K562 (cell line): ENCODE results near the gene SAMD14. TPM values are rescaled to one million over a fixed set of nuclear protein-coding genes. Genes with fewer than 3 reads are reported as not detected.

Experiments used
- ATAC-seq: fragments of 200-7000 bp; cut with Tn5 transposase; 3 replicates; pipeline ENCODE4 v1.9.1; 2020; ENCODE audit warnings: moderate library complexity
- BruUV-seq: library from RNA; stranded (reverse); fragments of 400-500 nt; replicated peaks from 2 replicates; lab custom pipeline; 2021; lab: Mats Ljungman, UMichigan
- CTCF ChIA-PET: fragments of 300-600 bp; formaldehyde crosslinking; extraction: SDS; loops from one replicate; lab custom pipeline; 2021; ENCODE audit warnings: low intra/inter-chr PET ratio; lab: Yijun Ruan, JAX
- POLR2A ChIA-PET: fragments of 300-600, 350-650 bp; sonication (Branson Sonifier 250); formaldehyde crosslinking; extraction: SDS; loops from one replicate; lab custom pipeline; 2021; ENCODE audit warnings: antibody characterized with exemption, inconsistent platforms; lab: Yijun Ruan, JAX
- DNase-seq, 4 experiments: peaks; one replicate each; pipeline versions ENCODE4 v3.0.0 to v3.0.0-alpha.2; 2011 to 2018; ENCODE audit warnings: low spot score in 3 of 4, mixed read lengths in 3 of 4; ENCODE audit errors: extremely low read depth in 1 of 4
- FAIRE-seq: peaks from 2 replicates; lab custom pipeline; 2011; peaks lifted over from hg19 to GRCh38; lab: Jason Lieb, UNC
- H2AFZ ChIP-seq: 2 replicates; pipeline ENCODE4 v1.6.0; 2011; ENCODE audit warnings: low read depth, low read length, control low read depth, inconsistent platforms
- H3K27ac ChIP-seq: fragments of 200-600 bp; 3 replicates; pipeline ENCODE4 v1.8.0; 2011; ENCODE audit warnings: low read depth, mild to moderate bottlenecking, control low read depth, inconsistent platforms, low read length, moderate library complexity, mixed read lengths; ENCODE audit errors: extremely low read depth
- H3K27me3 ChIP-seq, 2 experiments: fragments of 300-600 bp in 1 of 2; 2 replicates in 1 of 2; 3 replicates in 1 of 2; pipeline versions ENCODE4 v1.6.0 to v1.8.0; 2011; ENCODE audit warnings: inconsistent platforms in 2 of 2, low read length in 2 of 2, mild to moderate bottlenecking in 1 of 2, mixed read lengths in 1 of 2, moderate library complexity in 1 of 2; ENCODE audit not compliant: control insufficient read depth in 2 of 2, insufficient read depth in 2 of 2
- H3K36me3 ChIP-seq: fragments of 300-600 bp; 3 replicates; pipeline ENCODE4 v1.8.0; 2011; ENCODE audit warnings: mild to moderate bottlenecking, low read length, inconsistent platforms; ENCODE audit not compliant: control insufficient read depth, insufficient read depth
- H3K4me1 ChIP-seq, 2 experiments: fragments of 200-600 bp in 1 of 2; replicated peaks in 1 of 2; 2 replicates in 1 of 2; 3 replicates in 1 of 2; pipeline versions ENCODE4 v1.5.1 to v1.8.0; 2011; ENCODE audit warnings: inconsistent platforms in 2 of 2, low read length in 2 of 2, mild to moderate bottlenecking in 1 of 2, mixed read lengths in 1 of 2, moderate library complexity in 1 of 2; ENCODE audit not compliant: control insufficient read depth in 2 of 2, insufficient read depth in 2 of 2
- H3K4me2 ChIP-seq: 2 replicates; pipeline ENCODE4 v1.6.1; 2011; ENCODE audit warnings: low read length, control low read depth, inconsistent platforms, mixed read lengths; ENCODE audit not compliant: insufficient read depth
- H3K4me3 ChIP-seq: fragments of 200-600 bp; sonication (generic), shearing (Covaris generic); 2 replicates; pipeline ENCODE4 v1.5.1; 2016; ENCODE audit warnings: control low read depth, inconsistent platforms
- H3K79me2 ChIP-seq: fragments of 200-600 bp; 3 replicates; pipeline ENCODE4 v1.8.0; 2011; ENCODE audit warnings: low read length, inconsistent platforms; ENCODE audit not compliant: control insufficient read depth, insufficient read depth
- H3K9ac ChIP-seq, 2 experiments: 2 replicates each; pipeline versions ENCODE4 v1.6.0 to v1.6.1; 2011; ENCODE audit warnings: low read depth in 2 of 2, low read length in 2 of 2, control low read depth in 1 of 2, inconsistent platforms in 1 of 2, mild to moderate bottlenecking in 1 of 2, mixed read lengths in 1 of 2; ENCODE audit not compliant: insufficient read depth in 1 of 2
- H3K9me1 ChIP-seq: one replicate; pipeline ENCODE4 v1.6.0; 2011; ENCODE audit warnings: inconsistent platforms, mild to moderate bottlenecking, low read length, moderate library complexity; ENCODE audit not compliant: control insufficient read depth, insufficient read depth
- H3K9me3 ChIP-seq: replicated peaks from 2 replicates; pipeline ENCODE4 v1.5.1; 2011; ENCODE audit warnings: low read depth, low read length, inconsistent platforms; ENCODE audit not compliant: control insufficient read depth, insufficient read depth
- H4K20me1 ChIP-seq: replicated peaks from 2 replicates; pipeline ENCODE4 v1.6.1; 2011; ENCODE audit warnings: low read length, inconsistent platforms, mixed read lengths; ENCODE audit not compliant: control insufficient read depth, insufficient read depth
- E4F1 ChIP-seq: fragments of 250-450 bp; sonication (Bioruptor Pico); IDR thresholded peaks from 2 replicates; pipeline ENCODE4 v1.5.0; 2021; ENCODE audit warnings: mild to moderate bottlenecking, borderline replicate concordance
- EWSR1 ChIP-seq: fragments of 450-650 bp; IDR thresholded peaks from 2 replicates; pipeline ENCODE4 v1.6.1; 2018; ENCODE audit warnings: borderline replicate concordance, mild to moderate bottlenecking, low read depth, moderate library complexity; ENCODE audit not compliant: partially characterized antibody
- HMG20A ChIP-seq: fragments of 450-650 bp; formaldehyde crosslinking; conservative IDR thresholded peaks from 2 replicates; pipeline ENCODE4 v1.4.0; 2020; ENCODE audit warnings: mild to moderate bottlenecking, mixed read lengths
- MCM7 ChIP-seq, 2 experiments: fragments of 450-650 bp; IDR thresholded peaks; 2 replicates each; pipeline ENCODE4 v1.6.1; 2016 to 2018
- NBN ChIP-seq: fragments of 450-650 bp; IDR thresholded peaks from 2 replicates; pipeline ENCODE4 v1.6.1; 2016; ENCODE audit warnings: low read depth, mild to moderate bottlenecking
- NEUROD1 ChIP-seq: fragments of 150-350 bp; IDR thresholded peaks from 2 replicates; pipeline ENCODE4 v1.6.1; 2014; ENCODE audit warnings: borderline replicate concordance, low read length, low read depth; ENCODE audit not compliant: partially characterized antibody
- SMARCA4 ChIP-seq: fragments of 450-650 bp; IDR thresholded peaks from 2 replicates; pipeline ENCODE4 v1.6.1; 2016
- SMC3 ChIP-seq: conservative IDR thresholded peaks from 2 replicates; pipeline ENCODE4 v1.6.1; 2011; ENCODE audit warnings: low read depth, low read length, improper control_type of control experiment; ENCODE audit not compliant: insufficient read depth
- SREBF1 ChIP-seq: fragments of 150-350 bp; IDR thresholded peaks from 2 replicates; pipeline ENCODE4 v1.6.1; 2014; ENCODE audit warnings: antibody characterized with exemption, low read depth, low read length, borderline replicate concordance
- ZNF212 ChIP-seq: fragments of 450-650 bp; formaldehyde crosslinking; IDR thresholded peaks from 2 replicates; pipeline ENCODE4 v1.4.0; 2020; ENCODE audit warnings: mild to moderate bottlenecking
- ZNF655 ChIP-seq: fragments of 250-450 bp; sonication (Bioruptor Pico); IDR thresholded peaks from 2 replicates; pipeline ENCODE4 v1.5.0; 2021
- ZNF696 ChIP-seq: fragments of 250-450 bp; sonication (Bioruptor Pico); conservative IDR thresholded peaks from 2 replicates; pipeline ENCODE4 v1.4.0; 2020; ENCODE audit warnings: mild to moderate bottlenecking, moderate library complexity
- WGBS: fragments of 100-300 bp; shearing (Covaris generic); methylation state at CpG from one replicate; pipeline ENCODE4 v1.1.6; 2016; ENCODE audit warnings: low coverage, mixed read lengths; ENCODE audit not compliant: insufficient coverage; ENCODE audit errors: missing lambda C conversion rate; 5-methylcytosine and 5-hydroxymethylcytosine counted together
- in situ Hi-C: fragments of 300-500 bp; cut with MboI; formaldehyde crosslinking; loops from 4 replicates; pipeline ENCODE4 v1.15.0; 2018; ENCODE audit warnings: inconsistent platforms, mixed read lengths
- intact Hi-C: fragments of 100-400 bp; cut with micrococcal nuclease; formaldehyde crosslinking; loops from 2 replicates; pipeline ENCODE4 v1.14.2; 2022
- polyA plus RNA-seq, 8 experiments: library from polyadenylated mRNA; depleted of rRNA in 4 of 8; stranded (reverse) in 5 of 8; unstranded in 3 of 8; fragments of >200 nt; fragmentation: Nextera tagmentation in 2 of 8; fragmentation: Illumina TruSeq in 1 of 8; extraction: Ambion mirVana in 2 of 8; extraction: Trizol in 1 of 8; gene quantifications; 2 replicates each; pipeline versions ENCODE4 v1.2.1 to v1.2.3, GENCODE V29; 2011 to 2014; ENCODE audit warnings: inconsistent platforms in 1 of 8, missing spikeins in 1 of 8
- total RNA-seq, 7 experiments: library from RNA; depleted of rRNA in 6 of 7; stranded (reverse); fragments of >200 nt in 6 of 7; fragmentation: Illumina TruSeq in 2 of 7; extraction: Trizol in 2 of 7; gene quantifications; 2 replicates each; pipeline versions ENCODE4 v1.2.1 to v1.2.3, GENCODE V29; 2011 to 2021; ENCODE audit warnings: low replicate concordance in 1 of 7
- TF ChIP-seq, protein P1 (sequence below), 3 experiments: IDR thresholded peaks in 2 of 3; conservative IDR thresholded peaks in 1 of 3; 2 replicates each; pipeline ENCODE4 v1.5.1; 2011 to 2012; ENCODE audit warnings: low read length in 3 of 3, mild to moderate bottlenecking in 3 of 3, control low read depth in 2 of 3, improper control_type of control experiment in 1 of 3, inconsistent platforms in 1 of 3, low read depth in 1 of 3, mixed read lengths in 1 of 3, moderate library complexity in 1 of 3; ENCODE audit not compliant: insufficient read depth in 2 of 3
- TF ChIP-seq, protein P2 (sequence below): sonication (generic); formaldehyde crosslinking; IDR thresholded peaks from 2 replicates; pipeline ENCODE4 v1.8.0; 2022; ENCODE audit warnings: mild to moderate bottlenecking, missing genetic modification reagents
- TF ChIP-seq, protein P3 (sequence below): fragments of 450-650 bp; IDR thresholded peaks from 2 replicates; pipeline ENCODE4 v1.6.1; 2016; ENCODE audit warnings: mild to moderate bottlenecking

SAMD14 gene
- total and polyA plus RNA-seq, 9 of the 15 experiments (the other 6 are each of a cell fraction or from before 2014, with no cell fraction given), result 0.04 to 0.07 TPM; not detected in 7

GRCh38 chr17:50091918-50092285 lies 38.1 kb downstream of the SAMD14 start:
- Histone ChIP-seq H3K4me1 (peaks cover 3 to 16% of the 10 kb centered on the region in 2 experiments; a peak in 3 of 5 replicates), H2AFZ (no peak overlapping the region), H3K9me3 (no peaks in the 10 kb centered on the region), H4K20me1 (peaks cover 7% of the 10 kb centered on the region; the same call in 1 of the 2 replicates), H3K36me3 (no peaks in the 10 kb centered on the region), H3K9ac (no peak overlapping the region), H3K27ac (no peak overlapping the region), H3K9me1 (peaks cover 3% of the 10 kb centered on the region), H3K79me2 (no peaks in the 10 kb centered on the region), H3K4me3 (no peak overlapping the region), H3K4me2 (no peak overlapping the region), H3K27me3 (peaks cover 7 to 33% of the 10 kb centered on the region in 2 experiments; a peak in 4 of 5 replicates)
- no peak for FAIRE-seq
- ChIA-PET CTCF (no interaction called here), POLR2A (interaction anchor here (1.0 kb wide), 1 partner anchor 200 kb away, joined by 3 read pairs; no protein-coding TSS in a partner anchor)
- no peak for ATAC-seq
- in situ Hi-C loops (no loop called here), intact Hi-C loops (no loop called here)
- no peak for DNase-seq
- BruUV-seq, result no TSS peak
- 0% methylated on average over 2 of the region's 2 CpGs for WGBS
- TF ChIP-seq SMARCA4 (no peak), ZNF696 (CRISPR knock-in tag) (no peak), EWSR1 (no peak), NEUROD1 (no peak), SREBF1 (no peak), SMC3 (no peak), HMG20A (CRISPR knock-in tag) (no peak), ZNF655 (CRISPR knock-in tag) (no peak), E4F1 (CRISPR knock-in tag) (no peak), MCM7 (IDR thresholded peaks at IDR 0.05) (no peak), ZNF212 (no peak), NBN (no peak)
- TF ChIP-seq, protein P1, sequence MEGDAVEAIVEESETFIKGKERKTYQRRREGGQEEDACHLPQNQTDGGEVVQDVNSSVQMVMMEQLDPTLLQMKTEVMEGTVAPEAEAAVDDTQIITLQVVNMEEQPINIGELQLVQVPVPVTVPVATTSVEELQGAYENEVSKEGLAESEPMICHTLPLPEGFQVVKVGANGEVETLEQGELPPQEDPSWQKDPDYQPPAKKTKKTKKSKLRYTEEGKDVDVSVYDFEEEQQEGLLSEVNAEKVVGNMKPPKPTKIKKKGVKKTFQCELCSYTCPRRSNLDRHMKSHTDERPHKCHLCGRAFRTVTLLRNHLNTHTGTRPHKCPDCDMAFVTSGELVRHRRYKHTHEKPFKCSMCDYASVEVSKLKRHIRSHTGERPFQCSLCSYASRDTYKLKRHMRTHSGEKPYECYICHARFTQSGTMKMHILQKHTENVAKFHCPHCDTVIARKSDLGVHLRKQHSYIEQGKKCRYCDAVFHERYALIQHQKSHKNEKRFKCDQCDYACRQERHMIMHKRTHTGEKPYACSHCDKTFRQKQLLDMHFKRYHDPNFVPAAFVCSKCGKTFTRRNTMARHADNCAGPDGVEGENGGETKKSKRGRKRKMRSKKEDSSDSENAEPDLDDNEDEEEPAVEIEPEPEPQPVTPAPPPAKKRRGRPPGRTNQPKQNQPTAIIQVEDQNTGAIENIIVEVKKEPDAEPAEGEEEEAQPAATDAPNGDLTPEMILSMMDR (IDR thresholded peaks at IDR 0.05 in 2 of 3, conservative IDR thresholded peaks at IDR 0.05 in 1 of 3; ENCODE audit: insufficient read depth in 2 of 3, low read depth in 1 of 3, low read length in 3 of 3), result no peak
- TF ChIP-seq, protein P2, sequence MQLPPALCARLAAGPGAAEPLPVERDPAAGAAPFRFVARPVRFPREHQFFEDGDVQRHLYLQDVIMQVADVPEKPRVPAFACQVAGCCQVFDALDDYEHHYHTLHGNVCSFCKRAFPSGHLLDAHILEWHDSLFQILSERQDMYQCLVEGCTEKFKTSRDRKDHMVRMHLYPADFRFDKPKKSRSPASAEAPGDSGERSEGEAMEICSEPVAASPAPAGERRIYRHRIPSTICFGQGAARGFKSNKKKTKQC (CRISPR knock-in tag), result no peak
- TF ChIP-seq, protein P3, sequence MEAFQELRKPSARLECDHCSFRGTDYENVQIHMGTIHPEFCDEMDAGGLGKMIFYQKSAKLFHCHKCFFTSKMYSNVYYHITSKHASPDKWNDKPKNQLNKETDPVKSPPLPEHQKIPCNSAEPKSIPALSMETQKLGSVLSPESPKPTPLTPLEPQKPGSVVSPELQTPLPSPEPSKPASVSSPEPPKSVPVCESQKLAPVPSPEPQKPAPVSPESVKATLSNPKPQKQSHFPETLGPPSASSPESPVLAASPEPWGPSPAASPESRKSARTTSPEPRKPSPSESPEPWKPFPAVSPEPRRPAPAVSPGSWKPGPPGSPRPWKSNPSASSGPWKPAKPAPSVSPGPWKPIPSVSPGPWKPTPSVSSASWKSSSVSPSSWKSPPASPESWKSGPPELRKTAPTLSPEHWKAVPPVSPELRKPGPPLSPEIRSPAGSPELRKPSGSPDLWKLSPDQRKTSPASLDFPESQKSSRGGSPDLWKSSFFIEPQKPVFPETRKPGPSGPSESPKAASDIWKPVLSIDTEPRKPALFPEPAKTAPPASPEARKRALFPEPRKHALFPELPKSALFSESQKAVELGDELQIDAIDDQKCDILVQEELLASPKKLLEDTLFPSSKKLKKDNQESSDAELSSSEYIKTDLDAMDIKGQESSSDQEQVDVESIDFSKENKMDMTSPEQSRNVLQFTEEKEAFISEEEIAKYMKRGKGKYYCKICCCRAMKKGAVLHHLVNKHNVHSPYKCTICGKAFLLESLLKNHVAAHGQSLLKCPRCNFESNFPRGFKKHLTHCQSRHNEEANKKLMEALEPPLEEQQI, result no peak
